Gastrocnemius medialis (tissue), 4 donors: ENCODE data around the gene ST7. TPM values are rescaled to one million over a fixed set of nuclear protein-coding genes. Genes with fewer than 3 reads are reported as not detected.

Experiments used
- ATAC-seq, 2 donors: fragments of 150-250 bp; one replicate each; pipeline ENCODE4 v1.9.1; 2016
- DNase-seq, 2 donors: peaks; one replicate each; pipeline ENCODE4 v3.0.0-alpha.2; 2019
- H3K27ac ChIP-seq, 4 donors: fragments of 200-600 bp; sonication (generic); 1 replicate in 1 of 4; 2 replicates in 3 of 4; pipeline ENCODE4 v1.5.1; 2016 to 2018; ENCODE audit warnings: mild to moderate bottlenecking in 2 of 4, moderate library complexity in 1 of 4
- H3K27me3 ChIP-seq, 3 donors: fragments of 200-600 bp; sonication (generic) in 2 of 3; 1 replicate in 1 of 3; 2 replicates in 2 of 3; pipeline versions ENCODE4 v1.5.1 to v1.6.0; 2016 to 2019; ENCODE audit warnings: mild to moderate bottlenecking in 1 of 3, moderate library complexity in 1 of 3
- H3K36me3 ChIP-seq, 2 donors: fragments of 200-600 bp; sonication (generic) in 1 of 2; one replicate each; pipeline ENCODE4 v1.5.1; 2017 to 2018
- H3K4me1 ChIP-seq, 2 donors: fragments of 200-600 bp; sonication (generic) in 1 of 2; one replicate each; pipeline ENCODE4 v1.5.1; 2016 to 2017; ENCODE audit warnings: mild to moderate bottlenecking in 2 of 2
- H3K4me3 ChIP-seq, 4 donors: fragments of 200-600 bp; sonication (generic) in 3 of 4; 1 replicate in 1 of 4; 2 replicates in 3 of 4; pipeline ENCODE4 v1.5.1; 2016 to 2019; ENCODE audit warnings: mild to moderate bottlenecking in 2 of 4
- H3K9me3 ChIP-seq, 3 donors: fragments of 200-600 bp; sonication (generic) in 2 of 3; 1 replicate in 1 of 3; 2 replicates in 2 of 3; pipeline ENCODE4 v1.5.1; 2016 to 2019
- POLR2A ChIP-seq, 2 donors: fragments of 450-650 bp; IDR thresholded peaks; one replicate each; pipeline ENCODE4 v1.6.1; 2017; ENCODE audit warnings: antibody characterized with exemption in 2 of 2, mild to moderate bottlenecking in 2 of 2, moderate library complexity in 2 of 2
- in situ Hi-C, 4 donors: fragments of 200-750 bp; cut with MboI; loops; one replicate each; pipeline versions ENCODE4 v1.15.0 to v1.8.0; 2017; ENCODE audit warnings: low sequenced_read_pairs in 4 of 4
- intact Hi-C: fragments of 100-400 bp; cut with DNase I; formaldehyde crosslinking; loops from one replicate; pipeline ENCODE4 v1.15.1; 2023; ENCODE audit warnings: low total_unique reads
- total RNA-seq, 4 donors: library from RNA; depleted of rRNA; stranded (reverse); fragments of >200 nt; gene quantifications; one replicate each; pipeline versions ENCODE4 v1.1.0 to v1.2.3, GENCODE V29; 2016
- TF ChIP-seq, protein P1 (sequence below), 5 experiments: fragments of 450-650 bp in 3 of 5; fragments of 200-600 bp in 2 of 5; sonication (generic) in 2 of 5; IDR thresholded peaks in 4 of 5; conservative IDR thresholded peaks in 1 of 5; 1 replicate in 4 of 5; 2 replicates in 1 of 5; pipeline ENCODE4 v1.5.1; 2016 to 2019; ENCODE audit warnings: antibody characterized with exemption in 5 of 5, mild to moderate bottlenecking in 3 of 5, moderate library complexity in 3 of 5

Gene ST7
- total RNA-seq, 4 donors from 2014 or later, result 5.5 to 14.5 (median 11.9) TPM

DNA sequence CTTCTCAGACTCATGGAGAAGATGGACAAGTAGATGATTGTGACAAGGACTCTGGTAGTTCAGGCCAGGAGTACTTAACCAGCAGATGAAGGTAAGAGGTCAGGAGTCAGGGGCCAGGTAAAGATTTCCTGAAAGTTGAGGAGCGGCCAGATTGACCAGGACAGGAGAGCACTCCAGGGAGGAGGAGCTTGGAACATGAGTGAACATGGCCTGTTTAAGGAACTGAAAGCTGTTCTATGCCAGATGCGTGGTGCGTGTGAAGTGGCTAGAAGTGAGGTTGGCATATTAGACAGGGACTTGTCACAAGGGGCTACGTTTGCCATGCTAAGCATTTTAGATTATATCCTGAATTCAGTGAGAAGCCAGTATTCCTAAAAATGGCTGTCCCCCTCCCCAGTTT, 212.4 kb downstream of the ST7 start:
- Histone ChIP-seq H3K27me3 (no peaks in the 10 kb centered on the region), H3K27ac (no peak overlapping the region), H3K4me1 (peaks cover 21 to 28% of the 10 kb centered on the region in 2 donors), H3K36me3 (no peaks in the 10 kb centered on the region), H3K9me3 (no peaks in the 10 kb centered on the region), H3K4me3 (no peak overlapping the region)
- intact Hi-C loops, result no loop called here
- DNase-seq (peak in 1 of 2 donors; percentile 15), ATAC-seq (no peak)
- no peak for TF ChIP-seq POLR2A (IDR thresholded peaks at IDR 0.05)
- TF ChIP-seq, protein P1, sequence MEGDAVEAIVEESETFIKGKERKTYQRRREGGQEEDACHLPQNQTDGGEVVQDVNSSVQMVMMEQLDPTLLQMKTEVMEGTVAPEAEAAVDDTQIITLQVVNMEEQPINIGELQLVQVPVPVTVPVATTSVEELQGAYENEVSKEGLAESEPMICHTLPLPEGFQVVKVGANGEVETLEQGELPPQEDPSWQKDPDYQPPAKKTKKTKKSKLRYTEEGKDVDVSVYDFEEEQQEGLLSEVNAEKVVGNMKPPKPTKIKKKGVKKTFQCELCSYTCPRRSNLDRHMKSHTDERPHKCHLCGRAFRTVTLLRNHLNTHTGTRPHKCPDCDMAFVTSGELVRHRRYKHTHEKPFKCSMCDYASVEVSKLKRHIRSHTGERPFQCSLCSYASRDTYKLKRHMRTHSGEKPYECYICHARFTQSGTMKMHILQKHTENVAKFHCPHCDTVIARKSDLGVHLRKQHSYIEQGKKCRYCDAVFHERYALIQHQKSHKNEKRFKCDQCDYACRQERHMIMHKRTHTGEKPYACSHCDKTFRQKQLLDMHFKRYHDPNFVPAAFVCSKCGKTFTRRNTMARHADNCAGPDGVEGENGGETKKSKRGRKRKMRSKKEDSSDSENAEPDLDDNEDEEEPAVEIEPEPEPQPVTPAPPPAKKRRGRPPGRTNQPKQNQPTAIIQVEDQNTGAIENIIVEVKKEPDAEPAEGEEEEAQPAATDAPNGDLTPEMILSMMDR (IDR thresholded peaks at IDR 0.05 in 4 of 5, conservative IDR thresholded peaks at IDR 0.05 in 1 of 5), result no peak
- in situ Hi-C loops, result no loop called here

DNA sequence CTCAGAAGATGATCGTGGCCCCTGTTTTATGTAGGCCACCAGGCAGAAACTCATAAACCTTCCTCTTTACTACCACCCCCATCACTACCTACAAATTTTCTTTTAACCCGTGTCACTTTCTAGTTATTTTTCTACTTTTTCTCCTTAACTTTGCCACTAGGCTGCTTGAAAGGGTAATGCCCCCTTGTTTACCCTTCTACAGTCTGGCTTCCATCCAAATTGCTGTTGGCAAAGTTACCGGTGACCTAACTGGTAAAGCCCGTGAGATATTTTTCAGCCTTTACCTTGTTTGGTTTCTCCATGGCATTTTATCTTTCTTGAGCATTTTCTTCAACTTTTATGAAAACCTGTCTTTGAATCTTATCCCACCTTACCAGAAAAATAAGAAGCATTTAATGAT, 216.6 kb downstream of the ST7 start:
- intact Hi-C loops (no loop called here), in situ Hi-C loops (no loop called here)
- no peak overlapping the region for H3K4me3 ChIP-seq
- H3K27ac ChIP-seq, result no peak overlapping the region
- ATAC-seq, result no peak
- H3K27me3 ChIP-seq, result no peaks in the 10 kb centered on the region
- peaks cover 0 to 13% of the 10 kb centered on the region in 2 donors for H3K36me3 ChIP-seq
- H3K4me1 ChIP-seq, result peaks cover 6 to 8% of the 10 kb centered on the region in 2 donors
- H3K9me3 ChIP-seq, result no peaks in the 10 kb centered on the region
- DNase-seq, result no peak
- TF ChIP-seq, protein P1 (IDR thresholded peaks at IDR 0.05 in 4 of 5, conservative IDR thresholded peaks at IDR 0.05 in 1 of 5), result no peak
- no peak for TF ChIP-seq POLR2A (IDR thresholded peaks at IDR 0.05)

DNA sequence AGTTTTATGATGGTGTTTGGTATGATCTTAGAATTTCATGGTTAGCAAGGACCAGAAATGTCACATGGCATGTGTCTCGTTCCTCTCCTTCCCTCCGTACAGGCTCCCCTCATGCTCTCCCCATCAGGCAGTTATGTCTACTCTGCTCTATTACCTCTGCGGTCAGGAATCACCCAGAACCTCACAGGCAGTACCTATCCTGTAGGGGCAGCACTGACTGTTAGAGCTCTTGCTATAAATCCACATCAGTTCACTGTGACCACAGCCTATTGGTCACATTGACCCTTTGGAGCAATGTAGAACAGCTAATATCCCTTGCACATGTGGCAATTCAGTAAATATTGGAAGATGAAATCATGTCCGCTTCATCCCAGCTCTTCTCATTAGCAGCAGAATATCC, 217.8 kb downstream of the ST7 start:
- peaks cover 0 to 4% of the 10 kb centered on the region in 2 donors for H3K4me1 ChIP-seq
- H3K36me3 ChIP-seq, result peaks cover 0 to 13% of the 10 kb centered on the region in 2 donors
- TF ChIP-seq, protein P1 (IDR thresholded peaks at IDR 0.05 in 4 of 5, conservative IDR thresholded peaks at IDR 0.05 in 1 of 5), result no peak
- no peak for TF ChIP-seq POLR2A (IDR thresholded peaks at IDR 0.05)
- H3K9me3 ChIP-seq, result no peaks in the 10 kb centered on the region
- DNase-seq, result no peak
- no peaks in the 10 kb centered on the region for H3K27me3 ChIP-seq
- no peak for ATAC-seq
- H3K27ac ChIP-seq, result no peak overlapping the region
- in situ Hi-C loops (no loop called here), intact Hi-C loops (no loop called here)
- no peak overlapping the region for H3K4me3 ChIP-seq

DNA sequence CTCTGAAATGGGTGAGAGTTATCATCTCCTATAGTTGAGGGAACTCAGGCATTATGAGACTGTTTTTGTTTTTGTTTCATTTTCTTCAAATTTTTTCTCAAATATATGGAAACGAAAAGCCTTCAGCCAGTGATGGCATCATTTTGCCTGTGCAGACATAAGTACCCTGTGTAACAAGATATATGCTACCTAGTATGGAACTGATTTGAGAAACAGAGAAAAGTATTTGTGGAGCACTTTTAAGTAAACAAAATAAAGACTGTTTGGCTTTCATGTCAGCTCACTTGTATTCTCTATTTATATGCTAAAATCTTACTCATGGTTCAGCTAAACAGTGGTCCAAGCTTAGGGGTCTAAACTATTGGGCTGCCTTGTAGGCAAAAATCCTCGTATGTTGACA, 219.0 kb downstream of the ST7 start:
- no peak for TF ChIP-seq POLR2A (IDR thresholded peaks at IDR 0.05)
- TF ChIP-seq, protein P1 (IDR thresholded peaks at IDR 0.05 in 4 of 5, conservative IDR thresholded peaks at IDR 0.05 in 1 of 5), result no peak
- Histone ChIP-seq H3K4me3 (no peak overlapping the region), H3K36me3 (peaks cover 0 to 13% of the 10 kb centered on the region in 2 donors), H3K4me1 (peaks cover 0 to 4% of the 10 kb centered on the region in 2 donors), H3K27ac (no peak overlapping the region), H3K9me3 (no peaks in the 10 kb centered on the region), H3K27me3 (no peaks in the 10 kb centered on the region)
- ATAC-seq (no peak), DNase-seq (no peak)
- in situ Hi-C loops (no loop called here), intact Hi-C loops (no loop called here)
